PC-3 (cell line): ENCODE data around the gene UGT1A8. TPM values are rescaled to one million over a fixed set of nuclear protein-coding genes. Genes with fewer than 3 reads are reported as not detected.
"Not testable (repeated sequence)": the region's sequence is repeated elsewhere in the genome, so short reads cannot be mapped to it uniquely, and the experiment has no call there.

Experiments
- ATAC-seq: fragments of 200-7000 bp; cut with Tn5 transposase; 2 replicates; pipeline ENCODE4 v1.9.1; 2020; ENCODE audit warnings: mild to moderate bottlenecking, moderate library complexity
- BruUV-seq: library from RNA; stranded (reverse); fragments of 400-500 nt; replicated peaks from 2 replicates; lab custom pipeline; 2021; lab: Mats Ljungman, UMichigan
- CTCF ChIA-PET: fragments of 300-600 bp; sonication (Branson Sonifier 250); formaldehyde crosslinking; loops from one replicate; lab custom pipeline; 2022; ENCODE audit warnings: antibody characterized with exemption; lab: Charles Lee
- POLR2A ChIA-PET: fragments of 300-600 bp; sonication (Branson Sonifier 250); formaldehyde crosslinking; loops from one replicate; lab custom pipeline; 2022; ENCODE audit warnings: antibody characterized with exemption; ENCODE audit not compliant: unreplicated experiment; lab: Charles Lee
- DNase-seq: peaks from one replicate; pipeline ENCODE4 v3.0.0-alpha.2; 2015
- H2AFZ ChIP-seq: fragments of 300-600 bp; sonication (generic); 2 replicates; pipeline ENCODE4 v1.6.0; 2016; ENCODE audit warnings: antibody characterized with exemption, low read length
- H3F3A ChIP-seq: fragments of 300-600 bp; sonication (generic); one replicate; pipeline ENCODE4 v1.6.0; 2017; ENCODE audit warnings: antibody characterized with exemption, low read length, control low read depth, mild to moderate bottlenecking; ENCODE audit not compliant: unreplicated experiment
- H3K27ac ChIP-seq: fragments of 300-600 bp; sonication (generic); 2 replicates; pipeline ENCODE4 v1.5.1; 2016; ENCODE audit warnings: mild to moderate bottlenecking, low read length
- H3K27me3 ChIP-seq: fragments of 300-600 bp; sonication (generic); 2 replicates; pipeline ENCODE4 v1.6.1; 2016; ENCODE audit warnings: low read length, mixed read lengths
- H3K36me3 ChIP-seq: fragments of 300-600 bp; sonication (generic); 2 replicates; pipeline ENCODE4 v1.6.1; 2016; ENCODE audit warnings: low read depth, mixed run types, low read length, mixed read lengths
- H3K4me1 ChIP-seq: fragments of 300-600 bp; sonication (generic); 2 replicates; pipeline ENCODE4 v1.5.1; 2016; ENCODE audit warnings: low read length; ENCODE audit not compliant: insufficient read depth
- H3K4me2 ChIP-seq: fragments of 300-600 bp; sonication (generic); 2 replicates; pipeline ENCODE4 v1.6.0; 2016; ENCODE audit warnings: low read length
- H3K4me3 ChIP-seq: fragments of 300-600 bp; sonication (generic); 2 replicates; pipeline ENCODE4 v1.5.1; 2016; ENCODE audit warnings: mild to moderate bottlenecking, low read length, mixed read lengths
- H3K79me2 ChIP-seq: fragments of 300-600 bp; sonication (generic); 2 replicates; pipeline ENCODE4 v1.6.1; 2017; ENCODE audit warnings: low read length, mixed read lengths
- H3K9ac ChIP-seq: fragments of 300-600 bp; sonication (generic); 2 replicates; pipeline ENCODE4 v1.6.0; 2016; ENCODE audit warnings: mild to moderate bottlenecking, low read length
- H3K9me2 ChIP-seq: fragments of 300-600 bp; sonication (generic); replicated peaks from 2 replicates; pipeline ENCODE4 v1.6.1; 2016; ENCODE audit warnings: mixed run types, low read length, mixed read lengths
- H3K9me3 ChIP-seq: fragments of 300-600 bp; sonication (generic); 2 replicates; pipeline ENCODE4 v1.6.1; 2016; ENCODE audit warnings: low read length, mixed read lengths
- H4K20me1 ChIP-seq: fragments of 300-600 bp; sonication (generic); 2 replicates; pipeline ENCODE4 v1.6.1; 2016; ENCODE audit warnings: low read length, mixed read lengths
- CTCF ChIP-seq: fragments of 300-600 bp; sonication (generic); conservative IDR thresholded peaks from 2 replicates; pipeline ENCODE4 v1.5.1; 2017; ENCODE audit warnings: antibody characterized with exemption, low read depth, mild to moderate bottlenecking, low read length
- EZH2 ChIP-seq: fragments of 300-600 bp; sonication (generic); IDR thresholded peaks from one replicate; pipeline ENCODE4 v1.6.1; 2017; ENCODE audit warnings: antibody characterized with exemption, mild to moderate bottlenecking, low read length; ENCODE audit not compliant: unreplicated experiment
- EZH2phosphoT487 ChIP-seq: fragments of 300-600 bp; sonication (generic); IDR thresholded peaks from 2 replicates; pipeline ENCODE4 v1.6.1; 2018; ENCODE audit warnings: mild to moderate bottlenecking, antibody characterized with exemption, low read length, borderline replicate concordance
- intact Hi-C: fragments of 100-400 bp; cut with micrococcal nuclease; formaldehyde crosslinking; loops from 2 replicates; pipeline ENCODE4 v1.9.0; 2023
- total RNA-seq: library from RNA; depleted of rRNA; stranded (reverse); fragments of >200 nt; gene quantifications from 2 replicates; pipeline ENCODE4 v1.2.3, GENCODE V29; 2014

The UGT1A8 gene
- total RNA-seq, 1 experiment from 2014 or later: not detected

- CTCF ChIA-PET: no interaction called here
- POLR2A ChIA-PET: no interaction called here
- no peak for DNase-seq
- no peaks in the 10 kb centered on the region for H3K36me3 ChIP-seq
- H3K9ac ChIP-seq: no peak overlapping the region
- no peak overlapping the region for H3K4me2 ChIP-seq
- no peaks in the 10 kb centered on the region for H4K20me1 ChIP-seq
- no peaks in the 10 kb centered on the region for H3K79me2 ChIP-seq
- no TSS peak for BruUV-seq
- no peak overlapping the region for H3K4me3 ChIP-seq
- no peak overlapping the region for H2AFZ ChIP-seq
- TF ChIP-seq EZH2phosphoT487 (no peak), EZH2 (no peak), CTCF (no peak)
- no peaks in the 10 kb centered on the region for H3K4me1 ChIP-seq
- ATAC-seq: no peak
- H3K9me2 ChIP-seq: no peaks in the 10 kb centered on the region
- H3K27me3 ChIP-seq: no peaks in the 10 kb centered on the region
- H3F3A ChIP-seq: no peaks in the 10 kb centered on the region
- no peaks in the 10 kb centered on the region for H3K9me3 ChIP-seq
- intact Hi-C loops: no loop called here
- no peak overlapping the region for H3K27ac ChIP-seq
Observed at GRCh38 chr2:233588400-233588799, 29.0 kb upstream of the UGT1A8 start.

- CTCF ChIA-PET, H3K36me3 ChIP-seq, H3K4me2 ChIP-seq, H3K4me1 ChIP-seq, ATAC-seq, intact Hi-C loops, H3K9me3 ChIP-seq, H3K79me2 ChIP-seq, DNase-seq, H3F3A ChIP-seq, H4K20me1 ChIP-seq, BruUV-seq, H3K9me2 ChIP-seq, POLR2A ChIA-PET, H3K27ac ChIP-seq, H2AFZ ChIP-seq, H3K4me3 ChIP-seq, H3K27me3 ChIP-seq, H3K9ac ChIP-seq: not testable (repeated sequence)
Observed at GRCh38 chr2:233592706-233593105, 24.7 kb upstream of the UGT1A8 start.

- Histone ChIP-seq H3K9me3 (no peaks in the 10 kb centered on the region), H3K4me2 (no peak overlapping the region), H2AFZ (no peak overlapping the region), H3K4me3 (no peak overlapping the region), H3K4me1 (no peaks in the 10 kb centered on the region), H3K9ac (no peak overlapping the region), H3F3A (no peaks in the 10 kb centered on the region), H3K27ac (no peak overlapping the region), H3K36me3 (no peaks in the 10 kb centered on the region), H3K27me3 (no peaks in the 10 kb centered on the region), H3K79me2 (no peaks in the 10 kb centered on the region), H4K20me1 (no peaks in the 10 kb centered on the region), H3K9me2 (no peaks in the 10 kb centered on the region)
- ATAC-seq (no peak), DNase-seq (no peak)
- ChIA-PET CTCF (no interaction called here), POLR2A (no interaction called here)
- TF ChIP-seq EZH2phosphoT487: no peak
- TF ChIP-seq EZH2: no peak
- no peak for TF ChIP-seq CTCF
- no TSS peak for BruUV-seq
- intact Hi-C loops: no loop called here
Observed at GRCh38 chr2:233593201-233593600, 24.2 kb upstream of the UGT1A8 start.
